ENCODE measurements around the gene KRTCAP3. TPM values are rescaled to one million over a fixed set of nuclear protein-coding genes. Genes with fewer than 3 reads are reported as not detected.
A peak's percentile ranks its signal among the peaks of the same experiment; 100 is the strongest.

Gene KRTCAP3
- total RNA-seq, 1 experiment from 2014 or later = 62.9 TPM

DNA sequence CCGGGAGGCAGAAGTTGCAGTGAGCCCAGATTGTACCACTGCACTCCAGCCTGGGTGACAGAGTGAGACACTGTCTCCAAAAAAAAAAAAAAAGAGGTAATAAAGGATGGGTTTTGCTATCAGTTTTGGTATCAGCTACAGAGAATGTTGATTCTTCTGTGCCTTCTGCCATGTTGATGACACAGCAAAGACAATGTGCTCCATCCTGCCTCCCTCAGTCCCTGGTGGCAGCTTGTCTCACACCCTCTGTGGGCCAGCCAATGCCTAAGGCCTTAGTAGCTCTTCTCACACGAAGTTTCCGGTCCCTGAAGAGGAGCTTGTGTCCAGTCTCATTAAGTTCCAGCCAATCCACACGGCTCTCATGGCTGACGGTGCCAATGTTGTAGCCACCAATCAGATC is 29.8 kb downstream of the KRTCAP3 start:
- no peaks in the 10 kb centered on the region for H3K9me3 ChIP-seq (ENCODE audit: insufficient read depth, low read depth)
- ChIA-PET POLR2A (ENCODE audit: unreplicated experiment) (no interaction called here), CTCF (no interaction called here)
- no peaks in the 10 kb centered on the region for H4K20me1 ChIP-seq (ENCODE audit: insufficient read depth)
- peaks cover 22% of the 10 kb centered on the region; the same call in 1 of the 2 replicates for H3K36me3 ChIP-seq (ENCODE audit: low read depth)
- H3K9me2 ChIP-seq (ENCODE audit: insufficient read depth) = no peaks in the 10 kb centered on the region
- no peaks in the 10 kb centered on the region for H3K79me2 ChIP-seq (ENCODE audit: low read depth)
- H3K4me1 ChIP-seq (replicated peaks; ENCODE audit: insufficient read depth) = no peaks in the 10 kb centered on the region
- H3F3A ChIP-seq (ENCODE audit: insufficient read depth, low read depth) = no peaks in the 10 kb centered on the region; the same call in none of the 2 replicates
- intact Hi-C loops (cut with micrococcal nuclease; ENCODE audit: unreplicated experiment) = no loop called here
- no peak overlapping the region for H2AFZ ChIP-seq
- no peak overlapping the region for H3K4me3 ChIP-seq
- BruUV-seq (replicated peaks) = no TSS peak
- H3K27me3 ChIP-seq (ENCODE audit: insufficient read depth, low read depth) = no peaks in the 10 kb centered on the region
- no peak overlapping the region for H3K27ac ChIP-seq
- TF ChIP-seq EZH2 (IDR thresholded peaks at IDR 0.05; ENCODE audit: low read depth) (no peak), CTCF (conservative IDR thresholded peaks at IDR 0.05) (no peak)
- no peak for DNase-seq
- no peak overlapping the region for H3K4me2 ChIP-seq

- H3K4me2 ChIP-seq = no peak overlapping the region
- no peak for TF ChIP-seq EZH2 (IDR thresholded peaks at IDR 0.05; ENCODE audit: low read depth)
- TF ChIP-seq CTCF (conservative IDR thresholded peaks at IDR 0.05) = no peak
- H3F3A ChIP-seq (ENCODE audit: insufficient read depth, low read depth) = peaks cover 15% of the 10 kb centered on the region
- ChIA-PET POLR2A (ENCODE audit: unreplicated experiment) (no interaction called here), CTCF (no interaction called here)
- 0 out of 2 replicates have a peak, but pooled peaks cover 8% of the 10 kb centered on the region for H3K79me2 ChIP-seq (ENCODE audit: low read depth)
- no peak for DNase-seq
- no peak overlapping the region for H3K4me3 ChIP-seq
- H3K36me3 ChIP-seq (ENCODE audit: low read depth) = no peaks in the 10 kb centered on the region; the same call in 1 of the 2 replicates
- no peak overlapping the region for H2AFZ ChIP-seq
- H3K9me3 ChIP-seq (ENCODE audit: insufficient read depth, low read depth) = no peaks in the 10 kb centered on the region
- H3K4me1 ChIP-seq (replicated peaks; ENCODE audit: insufficient read depth) = peaks cover 12% of the 10 kb centered on the region
- no TSS peak for BruUV-seq (replicated peaks)
- intact Hi-C loops (cut with micrococcal nuclease; ENCODE audit: unreplicated experiment) = no loop called here
- no peaks in the 10 kb centered on the region for H4K20me1 ChIP-seq (ENCODE audit: insufficient read depth)
- no peaks in the 10 kb centered on the region for H3K9me2 ChIP-seq (ENCODE audit: insufficient read depth)
- no peak overlapping the region for H3K27ac ChIP-seq
- H3K27me3 ChIP-seq (ENCODE audit: insufficient read depth, low read depth) = no peaks in the 10 kb centered on the region
Measured at GRCh38 chr2:27485496-27485895, 43.3 kb downstream of the KRTCAP3 start.

DNA sequence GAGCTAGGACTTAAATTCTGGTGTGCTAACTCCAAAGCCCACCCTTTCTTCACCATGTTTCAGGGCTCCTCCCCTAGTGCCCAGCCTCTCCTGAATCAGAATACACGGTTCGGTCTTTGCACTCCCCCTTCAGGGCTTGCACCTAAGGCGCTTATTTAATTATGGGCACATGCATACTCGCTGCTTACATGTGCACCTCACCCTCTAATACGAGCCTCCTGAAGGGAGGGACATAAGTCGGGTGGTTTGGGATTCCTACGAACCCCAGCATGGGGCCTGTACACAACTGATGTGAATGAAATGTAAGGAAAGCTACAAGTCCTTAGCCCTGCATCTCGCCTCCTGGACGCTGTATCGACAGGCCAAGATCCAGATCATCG is 46.9 kb downstream of the KRTCAP3 start:
- TF ChIP-seq CTCF (conservative IDR thresholded peaks at IDR 0.05) (no peak), EZH2 (IDR thresholded peaks at IDR 0.05; ENCODE audit: low read depth) (no peak)
- no peak for DNase-seq
- Histone ChIP-seq H2AFZ (peak overlapping the region; percentile 97), H3K9me3 (ENCODE audit: insufficient read depth, low read depth) (no peaks in the 10 kb centered on the region), H3K4me3 (peak overlapping the region; percentile 65), H3K27me3 (ENCODE audit: insufficient read depth, low read depth) (no peaks in the 10 kb centered on the region), H3K27ac (peak overlapping the region; percentile 21), H3K36me3 (ENCODE audit: low read depth) (no peaks in the 10 kb centered on the region), H3K9me2 (ENCODE audit: insufficient read depth) (no peaks in the 10 kb centered on the region), H3F3A (ENCODE audit: insufficient read depth, low read depth) (peaks cover 15% of the 10 kb centered on the region), H3K4me1 (replicated peaks; ENCODE audit: insufficient read depth) (peaks cover 12% of the 10 kb centered on the region), H4K20me1 (ENCODE audit: insufficient read depth) (no peaks in the 10 kb centered on the region), H3K79me2 (ENCODE audit: low read depth) (0 out of 2 replicates have a peak, but pooled peaks cover 8% of the 10 kb centered on the region), H3K4me2 (peak overlapping the region; percentile 94)
- no TSS peak for BruUV-seq (replicated peaks)
- CTCF ChIA-PET = no interaction called here
- intact Hi-C loops (cut with micrococcal nuclease; ENCODE audit: unreplicated experiment) = loop anchor here (1.0 to 2.0 kb wide), 2 partner anchors 47 to 140 kb away; partner anchors contain the start of genes CCDC121, GPN1 and KRTCAP3
- POLR2A ChIA-PET (ENCODE audit: unreplicated experiment) = no interaction called here
